Activated CD4-positive, CD25-positive, alpha-beta regulatory T cell treated with anti-CD3 and anti-CD28 coated beads, Interleukin-2, amount 50 U/mL, for 72 hours (primary cell): ENCODE results near the gene GFOD1.
A peak's percentile ranks its signal among the peaks of the same experiment; 100 is the strongest.
"Not testable (repeated sequence)": the region's sequence is repeated elsewhere in the genome, so short reads cannot be mapped to it uniquely, and the experiment has no call there.

Experiments
- DNase-seq: peaks from one replicate; pipeline ENCODE4 v3.0.0; 2021

The GFOD1 gene

GRCh38 chr6:13462458-13463327 is 24.7 kb downstream of the GFOD1 start:
- no peak for DNase-seq

GRCh38 chr6:13461805-13462204 is 25.6 kb downstream of the GFOD1 start:
- DNase-seq: no peak

DNA sequence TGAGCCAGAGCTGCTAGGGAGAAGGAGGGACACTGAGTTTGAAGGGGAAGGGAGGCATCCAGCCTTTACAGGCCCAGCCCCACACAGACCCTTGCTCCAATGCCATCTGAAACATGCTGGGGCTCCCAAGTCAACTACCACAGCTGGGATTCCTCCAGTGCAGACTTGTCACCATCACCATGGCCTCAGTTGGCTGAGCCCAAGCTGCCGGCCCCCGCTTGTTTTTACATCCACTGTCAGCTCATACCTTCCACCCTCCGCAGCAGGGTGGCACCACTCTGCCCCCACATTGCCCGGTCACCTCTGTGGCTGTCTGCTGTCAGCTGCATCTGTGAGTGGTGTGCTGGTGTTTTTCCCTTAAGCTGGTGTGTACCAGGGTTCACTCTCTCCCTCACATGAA is 26.1 kb downstream of the GFOD1 start:
- DNase-seq: no peak

GRCh38 chr6:13460289-13460688 is 27.1 kb downstream of the GFOD1 start:
- DNase-seq: not testable (repeated sequence)

GRCh38 chr6:13457577-13457976 is 29.8 kb downstream of the GFOD1 start:
- no peak for DNase-seq

GRCh38 chr6:13455552-13455966 is 31.8 kb downstream of the GFOD1 start:
- no peak for DNase-seq

- peak; percentile 47 for DNase-seq
Measured at GRCh38 chr6:13454286-13455221, 32.8 kb downstream of the GFOD1 start.

DNA sequence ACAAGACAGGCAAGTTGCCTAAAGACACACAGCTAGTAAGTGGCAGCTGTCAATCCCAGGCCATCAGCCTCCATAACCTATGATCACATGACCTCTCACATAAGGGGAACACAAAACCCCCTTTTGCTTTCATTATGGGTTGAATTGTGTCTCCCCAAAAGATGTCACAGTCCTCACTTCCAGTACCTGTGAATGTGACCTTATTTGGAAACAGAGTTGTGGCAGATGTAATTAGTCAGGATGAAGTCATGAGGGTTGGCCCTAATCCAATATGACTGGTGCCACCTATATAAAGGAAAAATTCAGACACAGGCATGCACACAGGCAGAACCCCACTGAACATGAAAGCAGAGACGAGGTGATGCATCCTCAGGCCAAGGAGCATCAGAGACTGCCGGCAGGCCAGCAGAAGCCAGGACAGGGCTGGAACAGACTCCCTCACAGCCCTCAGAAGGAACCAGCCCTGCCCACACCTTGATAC is 33.6 kb downstream of the GFOD1 start:
- no peak for DNase-seq

DNA sequence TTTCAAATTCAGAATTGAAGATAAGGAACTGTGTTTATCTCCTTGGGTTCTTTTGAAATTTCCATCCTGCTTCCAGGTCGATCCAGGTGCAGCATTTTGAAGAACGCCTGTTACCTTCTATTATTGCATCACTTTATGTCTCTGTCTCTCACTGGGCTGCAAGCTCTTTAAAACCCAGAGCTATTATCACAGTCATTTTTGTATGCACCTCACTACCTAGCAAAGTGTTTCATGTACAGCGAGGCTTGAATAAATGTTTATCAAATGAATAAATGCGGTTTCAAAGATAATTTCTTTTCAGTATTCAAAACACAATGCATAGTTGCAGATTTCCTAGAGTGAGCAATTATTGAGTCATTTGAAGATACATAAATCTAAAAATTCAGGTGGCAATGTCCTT is 34.2 kb downstream of the GFOD1 start:
- DNase-seq: no peak

DNA sequence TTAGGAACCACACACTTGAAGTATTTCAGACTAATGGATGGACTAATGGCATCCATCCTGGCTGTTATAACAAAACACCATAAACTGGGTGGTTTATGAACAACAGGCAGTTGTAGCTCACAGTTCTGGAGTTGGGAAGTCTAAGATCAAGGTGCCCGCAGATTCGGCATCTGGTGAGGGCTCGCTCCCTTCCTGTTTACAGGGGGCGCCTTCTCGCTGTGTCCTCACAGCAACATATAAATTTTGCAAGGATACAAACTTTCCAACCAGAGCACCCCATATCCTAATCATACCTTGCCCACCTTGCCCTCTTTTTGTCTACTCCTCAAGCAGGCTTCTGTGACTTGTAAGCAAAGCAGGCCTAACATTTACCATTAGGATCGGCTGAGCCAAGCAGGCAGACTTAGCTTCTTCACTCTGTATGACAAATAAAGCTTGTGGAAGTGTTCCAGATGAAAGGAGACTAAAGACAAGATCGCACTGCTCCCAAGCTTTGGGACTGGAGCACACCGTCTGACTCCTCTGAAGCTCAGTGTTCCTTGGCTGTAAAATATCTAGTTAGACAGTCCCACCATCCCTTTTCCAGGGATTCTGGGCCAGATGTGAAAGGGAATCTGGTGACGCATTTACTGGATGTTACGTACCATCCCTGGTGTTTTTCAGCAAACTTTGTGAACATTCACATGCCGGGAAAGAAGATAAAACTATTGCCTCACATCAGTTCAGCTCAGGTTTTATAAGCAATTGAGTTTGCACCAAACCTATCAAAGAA is 34.9 kb downstream of the GFOD1 start:
- DNase-seq: no peak

GRCh38 chr6:13451181-13451895 is 36.1 kb downstream of the GFOD1 start:
- DNase-seq: no peak

- DNase-seq: no peak
Measured at GRCh38 chr6:13450628-13451027, 36.8 kb downstream of the GFOD1 start.

DNA sequence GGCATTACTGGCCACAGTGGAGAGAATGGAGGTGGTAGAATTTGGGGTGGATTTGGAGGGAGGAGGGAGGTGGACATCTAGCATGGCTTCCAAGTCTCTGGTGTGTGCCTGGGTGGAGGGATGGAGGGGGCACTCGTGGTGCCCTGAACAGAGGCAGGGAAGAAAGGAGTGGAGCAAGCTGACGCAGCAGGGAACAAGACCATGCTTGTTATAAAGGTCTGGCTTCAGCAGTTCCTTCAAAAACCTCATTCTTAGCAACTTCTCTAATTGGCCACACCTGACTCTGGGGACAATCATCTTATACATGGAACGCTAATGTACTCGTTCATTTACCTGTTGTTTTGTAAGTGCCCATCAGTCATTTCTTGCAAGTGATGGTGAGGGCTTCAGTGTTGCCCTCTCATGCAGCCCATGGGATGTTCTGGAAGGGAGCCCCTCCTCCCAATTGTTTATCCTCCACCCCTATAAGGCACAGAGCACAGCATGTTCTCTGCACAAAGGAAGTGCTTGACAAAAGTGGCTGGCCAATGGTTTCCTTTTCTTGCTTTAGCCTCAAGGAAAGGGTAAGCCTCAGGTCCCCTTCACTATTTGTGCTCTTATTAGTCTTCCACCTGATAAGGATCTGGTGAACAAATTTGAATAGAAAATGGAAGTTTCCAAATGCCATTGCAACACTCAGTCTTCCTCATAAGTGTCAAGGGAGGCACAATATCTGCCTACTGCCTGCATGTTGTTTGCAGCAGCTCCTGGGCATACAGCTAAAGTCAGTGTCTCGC is 39.3 kb downstream of the GFOD1 start:
- no peak for DNase-seq

DNA sequence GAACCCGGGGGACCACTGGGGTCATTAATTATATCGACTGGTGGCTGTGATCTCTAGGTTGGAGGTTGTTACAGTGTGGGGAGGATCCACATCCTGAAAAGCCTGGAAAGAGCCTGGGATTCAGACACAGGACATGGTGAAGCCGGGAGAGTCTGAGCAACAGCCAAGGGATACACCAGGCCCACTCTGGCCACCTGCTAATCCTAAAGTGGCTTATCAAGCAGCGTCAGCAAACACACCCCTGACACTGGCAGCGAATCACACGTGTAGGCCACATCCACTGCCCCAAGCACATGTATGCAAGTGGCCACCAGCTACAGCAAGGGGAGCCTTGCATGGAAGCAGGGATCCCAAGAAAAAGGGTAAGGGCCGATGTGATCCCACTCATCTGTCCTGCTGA is 41.0 kb downstream of the GFOD1 start:
- DNase-seq: no peak

DNA sequence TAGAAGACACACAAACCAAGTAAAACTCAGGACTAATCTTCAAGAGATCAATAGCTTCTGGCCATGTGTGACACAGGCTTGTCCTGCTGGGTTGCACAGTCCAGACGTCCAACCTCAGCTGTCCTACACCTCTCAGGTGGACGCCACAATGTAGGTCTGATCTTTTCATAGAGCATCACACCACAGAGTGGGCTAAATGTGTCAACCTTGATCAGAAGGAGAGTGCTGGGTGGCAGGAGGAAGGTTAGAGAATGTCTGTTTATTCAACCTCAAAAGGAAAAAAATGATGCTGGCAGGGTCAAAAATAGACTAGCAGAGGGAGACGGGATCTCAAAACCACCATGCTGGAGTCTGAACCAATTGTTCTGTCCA is 41.7 kb downstream of the GFOD1 start:
- no peak for DNase-seq

- no peak for DNase-seq
Measured at GRCh38 chr6:13445005-13445743, 42.2 kb downstream of the GFOD1 start.

DNA sequence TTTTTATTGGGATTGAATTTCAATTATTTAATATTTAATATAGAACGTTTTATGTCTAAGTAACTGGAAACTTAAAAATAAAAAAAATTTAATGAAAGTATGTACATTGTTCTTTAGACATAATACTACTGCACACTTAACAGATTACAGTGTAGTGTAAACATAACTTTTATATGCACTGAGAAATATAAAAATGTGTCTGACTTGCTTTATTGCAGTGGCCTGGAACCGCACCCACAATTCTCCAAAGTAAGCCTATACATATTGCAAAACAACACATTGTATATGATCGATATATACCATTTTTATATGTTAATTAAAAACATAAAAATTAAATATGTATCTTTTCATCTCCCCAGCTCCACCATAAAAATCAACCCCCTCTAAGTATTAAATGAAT is 42.8 kb downstream of the GFOD1 start:
- no peak for DNase-seq

DNA sequence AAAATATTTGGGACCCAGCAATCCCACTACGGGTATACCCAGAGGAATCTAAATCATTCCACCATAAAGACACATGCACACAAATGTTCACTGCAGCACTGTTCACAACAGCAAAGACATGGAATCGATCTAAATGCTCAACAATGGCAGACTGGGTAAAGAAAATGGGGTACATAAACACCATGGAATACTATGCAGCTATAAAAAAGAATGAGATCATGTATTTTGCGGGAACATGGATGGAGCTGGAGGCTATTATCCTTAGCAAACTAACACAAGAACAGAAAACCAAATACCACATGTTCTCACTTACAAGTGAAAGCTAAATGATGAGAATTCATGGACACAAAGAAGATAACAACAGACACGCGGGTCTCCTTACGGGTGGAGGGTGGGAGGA is 43.4 kb downstream of the GFOD1 start:
- not testable (repeated sequence) for DNase-seq

- no peak for DNase-seq
Measured at GRCh38 chr6:13441778-13442177, 45.6 kb downstream of the GFOD1 start.

DNA sequence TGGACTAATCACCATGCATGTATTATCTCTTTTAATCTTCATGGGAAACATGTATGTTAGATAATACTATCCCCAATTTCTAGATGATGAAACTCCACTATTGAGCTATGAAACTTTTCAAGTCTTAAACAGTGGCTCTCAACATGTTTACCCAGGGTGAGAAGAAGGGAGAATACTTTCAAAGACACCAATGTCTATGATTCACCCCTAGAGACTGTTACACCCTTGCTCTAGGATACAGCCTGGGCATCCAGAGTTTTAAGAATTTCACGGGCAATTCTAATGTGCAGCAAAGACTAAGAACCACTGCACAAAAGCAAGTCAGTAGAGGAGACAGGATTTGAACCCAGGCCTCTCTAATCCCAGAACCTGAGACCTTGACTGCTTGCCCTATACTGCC is 47.8 kb downstream of the GFOD1 start:
- no peak for DNase-seq

- DNase-seq: no peak
Measured at GRCh38 chr6:13438126-13438525, 49.3 kb downstream of the GFOD1 start.
